ENCODE data around the gene SMARCA4.

- no peak for TF ChIP-seq CTCF (IDR thresholded peaks at IDR 0.05)
- TF ChIP-seq POLR2AphosphoS5 (IDR thresholded peaks at IDR 0.05), result no peak
- TF ChIP-seq POLR2A (IDR thresholded peaks at IDR 0.05), result no peak
Observed at GRCh38 chr19:11098861-11099260, 138.0 kb downstream of the SMARCA4 start.
